Eye (tissue), 1 donor: Measurements from ENCODE around the gene KRTAP5-11.
"Not testable (repeated sequence)": the region's sequence is repeated elsewhere in the genome, so short reads cannot be mapped to it uniquely, and the experiment has no call there.

Source experiments
- DNase-seq: peaks from one replicate; pipeline ENCODE4 v3.0.0-alpha.2; 2015

KRTAP5-11 gene, protein sequence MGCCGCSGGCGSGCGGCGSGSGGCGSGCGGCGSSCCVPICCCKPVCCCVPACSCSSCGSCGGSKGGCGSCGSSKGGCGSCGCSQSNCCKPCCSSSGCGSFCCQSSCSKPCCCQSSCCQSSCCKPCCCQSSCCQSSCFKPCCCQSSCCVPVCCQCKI

DNA sequence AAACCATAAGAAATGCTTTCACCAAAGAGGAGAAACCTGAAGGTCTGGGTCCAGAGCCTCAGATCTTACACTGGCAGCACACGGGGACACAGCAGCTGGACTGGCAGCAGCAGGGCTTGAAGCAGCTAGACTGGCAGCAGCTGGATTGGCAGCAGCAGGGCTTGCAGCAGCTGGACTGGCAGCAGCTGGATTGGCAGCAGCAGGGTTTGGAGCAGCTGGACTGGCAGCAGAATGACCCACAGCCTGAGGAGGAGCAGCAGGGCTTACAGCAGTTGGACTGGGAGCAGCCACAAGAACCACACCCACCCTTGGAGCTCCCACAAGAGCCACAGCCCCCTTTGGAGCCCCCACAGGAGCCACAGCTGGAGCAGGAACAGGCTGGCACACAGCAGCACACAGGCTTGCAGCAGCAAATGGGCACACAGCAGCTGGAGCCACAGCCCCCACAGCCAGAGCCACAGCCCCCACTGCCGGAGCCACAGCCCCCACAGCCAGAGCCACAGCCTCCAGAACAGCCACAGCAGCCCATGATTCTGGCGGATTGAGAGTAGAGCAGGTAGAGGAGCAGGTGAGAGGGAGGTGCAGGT is at the start of gene KRTAP5-11:
Gene KRTAP5-11, minus strand, starts transcription at position 567 of the 587 bp plus-strand sequence. Its CDS starts 38 bp downstream, at position 529.
- no peak for DNase-seq

DNA sequence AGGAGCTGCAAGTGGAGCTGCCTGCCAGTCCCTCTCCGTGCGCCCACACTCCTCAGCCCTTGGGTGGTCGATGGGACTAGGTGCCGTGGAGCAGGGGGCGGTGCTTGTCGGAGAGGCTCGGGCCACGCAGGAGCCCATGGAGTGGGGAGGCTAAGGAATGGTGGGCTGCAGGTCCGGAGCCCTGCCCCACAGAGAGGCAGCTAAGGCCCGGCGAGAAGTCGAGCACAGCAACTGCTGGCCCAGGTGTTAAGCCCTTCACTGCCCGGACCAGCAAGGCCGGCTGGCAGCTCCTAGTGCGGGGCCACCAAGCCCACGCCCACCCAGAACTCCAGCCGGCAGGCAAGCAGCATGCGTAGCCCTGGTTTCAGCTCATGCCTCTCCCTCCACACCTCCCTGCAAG is 48.9 kb upstream of the KRTAP5-11 start:
- DNase-seq, result not testable (repeated sequence)

DNA sequence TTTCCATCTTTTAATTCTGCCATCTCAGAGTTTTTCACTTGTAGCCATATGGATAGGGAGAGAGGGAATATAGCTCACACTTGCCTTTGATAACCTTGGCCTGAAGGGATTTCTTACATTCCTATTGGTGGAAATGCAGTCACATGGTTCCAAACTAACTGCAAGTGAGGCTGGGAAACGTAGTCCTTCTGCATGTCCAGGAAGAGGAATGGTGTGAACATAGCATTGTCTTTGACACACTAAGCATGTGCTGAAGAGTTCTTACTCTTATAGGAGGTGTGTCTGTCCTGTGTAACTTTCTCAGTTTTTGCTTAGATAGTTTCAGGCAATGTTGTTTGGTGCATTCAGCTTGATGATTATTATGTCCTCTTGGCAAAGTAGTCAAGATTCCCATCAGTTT is 47.4 kb upstream of the KRTAP5-11 start:
- DNase-seq, result not testable (repeated sequence)

DNA sequence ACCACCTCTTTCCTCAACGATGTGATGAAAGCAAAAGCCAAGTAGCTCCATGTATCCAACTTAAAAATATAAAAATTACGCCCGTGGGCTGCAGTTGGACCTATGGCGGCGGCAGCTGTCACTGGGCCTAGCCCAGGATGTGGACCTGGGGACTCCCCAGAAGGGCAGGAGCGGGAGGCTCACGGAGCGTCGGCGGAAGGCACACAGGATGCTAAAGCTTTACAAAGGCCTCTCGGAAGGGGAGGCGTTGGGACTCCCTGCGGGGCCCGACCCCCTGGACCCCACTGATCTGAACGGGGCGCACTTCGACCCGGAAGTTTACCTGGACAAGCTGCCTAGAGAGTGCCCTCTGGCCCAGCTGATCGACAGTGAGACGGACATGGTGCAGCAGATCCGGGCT is 46.3 kb upstream of the KRTAP5-11 start:
- not testable (repeated sequence) for DNase-seq

DNA sequence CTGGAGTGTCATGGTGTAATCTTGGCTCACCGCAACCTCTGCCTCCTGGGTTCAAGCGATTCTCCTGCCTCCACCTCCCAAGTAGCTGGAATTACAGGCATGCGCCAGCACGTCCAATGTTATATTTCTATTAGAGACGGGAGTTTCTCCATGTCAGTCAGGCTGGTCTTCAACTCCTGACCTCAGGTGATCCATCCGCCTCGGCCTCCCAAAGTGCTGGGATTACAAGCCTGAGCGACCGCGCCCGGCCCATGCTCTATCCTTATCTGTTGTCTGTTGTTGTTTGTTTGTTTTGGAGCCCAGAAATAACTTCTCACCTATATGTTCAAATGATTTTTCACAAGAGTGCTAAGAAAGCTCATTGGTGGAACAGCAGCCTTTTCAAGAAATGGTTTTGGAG is 40.6 kb upstream of the KRTAP5-11 start:
- not testable (repeated sequence) for DNase-seq

DNA sequence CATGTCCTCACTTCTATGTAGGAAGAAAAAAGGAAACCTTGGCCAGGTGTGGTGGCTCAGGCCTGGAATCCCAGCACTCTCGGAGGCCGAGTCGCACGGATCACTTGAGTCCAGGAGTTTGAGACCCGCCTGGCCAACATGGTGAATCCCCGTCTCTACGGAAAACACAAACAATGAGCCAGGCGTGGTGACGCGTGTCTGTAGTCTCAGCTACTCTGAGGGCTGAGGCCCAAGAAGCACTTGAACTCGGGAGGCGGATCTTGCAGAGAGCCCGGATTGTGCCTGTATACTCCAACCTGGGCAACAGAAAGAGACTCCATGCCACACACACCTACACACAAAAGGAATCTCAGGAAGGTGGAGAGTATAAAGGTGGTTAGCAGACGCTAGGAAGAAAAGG is 39.9 kb upstream of the KRTAP5-11 start:
- DNase-seq, result not testable (repeated sequence)

DNA sequence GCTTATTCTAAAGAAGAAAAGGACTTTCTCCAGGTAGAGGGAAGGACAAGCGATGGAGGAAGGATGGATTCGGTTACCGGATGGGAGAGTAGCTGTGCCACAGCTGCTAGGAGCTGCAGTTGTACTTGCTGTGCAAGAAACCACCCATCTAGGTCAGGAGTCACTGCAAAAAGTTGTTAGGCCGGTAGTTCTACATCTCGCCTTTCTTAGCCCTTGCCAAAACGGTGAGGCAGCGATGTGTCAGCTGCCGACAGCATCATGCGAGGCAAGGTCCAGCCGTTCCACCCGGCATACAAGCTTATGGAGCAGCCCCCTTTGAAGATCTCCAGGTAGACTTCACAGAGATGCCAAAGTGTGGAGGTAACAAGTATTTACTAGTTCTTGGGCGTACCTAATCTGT is 32.3 kb upstream of the KRTAP5-11 start:
- not testable (repeated sequence) for DNase-seq

DNA sequence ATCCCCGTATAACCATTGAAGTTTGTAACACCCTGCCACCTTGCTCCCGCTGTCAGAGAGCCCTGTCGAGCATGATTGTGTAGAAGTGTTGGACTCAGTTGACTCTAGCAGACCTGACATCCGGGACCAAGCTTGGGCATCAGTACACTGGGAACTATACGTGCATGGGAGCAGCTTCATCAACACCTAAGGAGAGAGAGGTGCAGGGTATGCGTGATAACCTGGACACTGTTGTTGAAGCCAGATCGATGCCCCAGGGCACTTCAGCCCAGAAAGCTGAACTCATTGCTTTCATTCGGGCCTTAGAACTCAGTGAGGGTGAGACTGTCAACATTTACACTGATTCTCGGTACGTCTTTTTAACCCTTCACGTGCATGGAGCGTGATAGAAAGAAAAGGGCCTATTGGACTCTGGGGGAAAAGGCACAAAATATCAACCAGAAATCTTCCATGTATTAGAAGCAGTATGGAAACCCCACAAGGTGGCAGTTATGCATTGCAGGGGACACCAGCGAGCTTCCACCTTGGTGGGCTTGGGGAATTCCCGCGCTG is 31.8 kb upstream of the KRTAP5-11 start:
- not testable (repeated sequence) for DNase-seq

DNA sequence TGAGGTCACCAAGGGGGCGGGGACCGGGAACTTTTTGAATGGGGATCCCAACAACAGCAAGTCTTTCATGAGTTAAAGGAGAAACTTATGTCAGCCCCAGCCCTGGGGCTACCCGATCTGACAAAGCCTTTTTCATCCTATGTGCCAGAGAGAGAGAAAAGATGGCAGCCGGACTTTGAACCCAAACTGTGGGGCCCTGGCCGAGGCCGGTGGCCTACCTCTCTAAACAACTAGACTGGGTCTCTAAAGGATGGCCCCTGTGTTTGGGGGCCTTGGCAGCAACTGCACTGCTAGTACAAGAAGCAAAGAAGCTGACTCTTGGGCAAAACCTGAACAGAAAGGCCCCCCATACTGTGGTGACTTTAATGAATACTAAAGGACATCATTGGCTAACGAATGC is 31.3 kb upstream of the KRTAP5-11 start:
- DNase-seq, result not testable (repeated sequence)

DNA sequence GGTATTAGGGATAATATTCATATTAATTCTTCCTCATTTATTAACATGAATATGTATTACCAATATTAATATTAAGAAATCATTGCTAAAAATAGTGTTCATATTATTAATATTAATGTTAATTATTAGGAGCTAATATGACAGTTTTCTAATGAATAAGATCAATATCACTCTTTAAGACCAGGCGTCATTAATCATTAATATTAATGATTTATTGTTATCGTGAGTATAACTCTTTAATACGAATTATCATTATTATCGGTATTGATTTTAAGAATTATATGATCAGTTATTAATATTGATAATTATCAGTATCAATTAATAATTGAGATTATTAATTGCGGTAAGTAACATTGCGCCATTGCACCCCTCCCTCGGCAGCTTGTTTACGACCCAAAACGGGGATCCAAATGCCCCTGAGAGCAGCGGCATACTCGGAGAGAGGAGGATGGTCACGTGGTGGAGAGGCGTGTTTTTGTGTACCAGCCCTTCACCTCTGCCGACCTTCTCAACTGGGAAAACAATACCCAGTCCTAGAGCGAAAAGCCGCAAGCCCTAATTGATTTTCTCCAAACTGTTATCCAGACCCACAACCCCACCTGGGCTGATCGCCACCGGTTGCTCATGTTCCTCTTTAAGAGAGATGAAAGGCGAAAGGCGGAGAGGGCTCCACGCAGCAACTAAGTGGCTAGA is 28.7 kb upstream of the KRTAP5-11 start:
- not testable (repeated sequence) for DNase-seq

DNA sequence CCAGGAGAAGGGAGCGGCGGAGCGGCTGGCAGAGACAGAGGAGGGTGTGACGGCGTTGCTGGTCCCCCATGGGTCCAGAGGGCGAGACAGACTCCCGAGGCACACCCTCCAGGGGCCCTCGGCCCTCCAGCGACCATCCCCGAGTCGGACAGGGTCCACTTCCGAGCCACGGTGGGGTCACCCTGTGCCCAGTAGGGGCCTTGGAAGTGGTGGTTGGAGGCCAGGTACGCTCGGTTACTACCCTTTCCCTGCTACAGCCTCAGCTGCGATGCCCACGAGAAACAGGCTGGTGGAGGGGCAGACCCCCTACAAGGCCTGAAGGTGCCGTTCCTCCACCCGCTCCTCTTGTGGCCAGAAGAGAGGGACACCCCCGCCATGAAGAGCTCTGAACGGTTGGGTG is 25.6 kb upstream of the KRTAP5-11 start:
- DNase-seq, result not testable (repeated sequence)

DNA sequence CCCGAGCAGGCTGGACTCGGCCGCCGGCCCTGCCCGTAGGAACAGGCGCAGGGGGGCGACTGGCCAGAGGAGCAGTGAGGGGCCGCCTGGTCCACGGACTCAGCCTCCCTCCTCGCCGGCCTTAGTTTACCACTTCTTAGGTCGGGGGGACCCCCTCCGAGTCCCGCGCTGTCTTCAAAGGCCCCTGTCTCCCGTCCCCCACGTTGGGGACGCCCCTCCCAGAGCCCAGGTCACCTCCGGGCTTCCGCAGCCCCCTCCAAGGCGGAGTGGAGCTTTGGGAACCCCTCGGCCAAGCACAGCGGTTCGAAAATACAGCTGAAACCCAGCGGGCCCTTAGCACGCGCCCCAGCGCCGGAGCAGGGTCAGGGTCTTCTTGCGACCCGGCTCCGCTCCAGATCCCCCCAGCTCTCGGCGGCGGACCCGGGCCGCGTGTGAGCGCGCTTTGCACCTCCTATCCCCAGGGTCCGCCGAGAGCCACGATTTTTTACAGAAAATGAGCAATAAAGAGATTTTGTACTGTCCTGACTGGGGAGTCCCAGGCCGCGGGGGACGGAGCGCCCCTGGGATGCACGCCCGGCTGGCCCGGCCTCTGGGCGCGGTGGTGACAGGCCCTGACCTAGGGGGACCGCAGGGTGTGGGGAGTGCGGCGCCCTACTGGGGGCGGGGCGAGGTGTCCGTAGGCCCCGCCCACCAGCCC is 25.0 kb upstream of the KRTAP5-11 start:
- peak; percentile 30 for DNase-seq

DNA sequence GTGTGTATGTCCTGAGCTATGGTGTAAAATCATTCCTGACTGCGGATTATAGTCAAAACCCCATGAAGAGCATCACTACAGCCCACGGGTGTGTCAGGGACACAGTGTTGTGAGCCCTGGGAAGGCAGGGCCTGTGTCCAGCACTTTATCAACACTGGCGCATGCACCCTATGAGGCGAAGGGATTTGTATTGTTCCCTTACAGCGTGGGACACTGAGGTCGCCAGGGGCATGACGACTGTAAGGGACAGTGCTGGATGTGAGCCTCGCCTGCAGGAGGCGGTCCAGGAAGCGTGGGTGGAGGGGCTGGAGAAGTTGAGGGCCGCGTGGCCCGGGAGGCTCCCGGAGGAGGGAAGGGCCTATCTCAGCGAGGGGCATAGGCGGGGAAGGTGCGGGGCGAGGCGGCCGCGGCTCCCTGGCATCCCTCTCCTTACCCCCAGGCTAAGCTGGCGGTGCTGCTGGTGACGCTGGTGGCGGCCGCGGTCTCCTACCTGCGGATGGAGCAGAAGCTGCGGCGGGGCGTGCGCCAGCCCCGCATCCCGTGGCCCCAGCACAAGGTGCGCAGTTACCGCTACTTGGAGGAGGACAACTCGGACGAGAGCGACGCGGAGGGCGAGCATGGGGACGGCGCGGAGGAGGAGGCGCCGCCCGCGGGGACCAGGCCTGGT is 24.3 kb upstream of the KRTAP5-11 start:
- DNase-seq, result not testable (repeated sequence)

DNA sequence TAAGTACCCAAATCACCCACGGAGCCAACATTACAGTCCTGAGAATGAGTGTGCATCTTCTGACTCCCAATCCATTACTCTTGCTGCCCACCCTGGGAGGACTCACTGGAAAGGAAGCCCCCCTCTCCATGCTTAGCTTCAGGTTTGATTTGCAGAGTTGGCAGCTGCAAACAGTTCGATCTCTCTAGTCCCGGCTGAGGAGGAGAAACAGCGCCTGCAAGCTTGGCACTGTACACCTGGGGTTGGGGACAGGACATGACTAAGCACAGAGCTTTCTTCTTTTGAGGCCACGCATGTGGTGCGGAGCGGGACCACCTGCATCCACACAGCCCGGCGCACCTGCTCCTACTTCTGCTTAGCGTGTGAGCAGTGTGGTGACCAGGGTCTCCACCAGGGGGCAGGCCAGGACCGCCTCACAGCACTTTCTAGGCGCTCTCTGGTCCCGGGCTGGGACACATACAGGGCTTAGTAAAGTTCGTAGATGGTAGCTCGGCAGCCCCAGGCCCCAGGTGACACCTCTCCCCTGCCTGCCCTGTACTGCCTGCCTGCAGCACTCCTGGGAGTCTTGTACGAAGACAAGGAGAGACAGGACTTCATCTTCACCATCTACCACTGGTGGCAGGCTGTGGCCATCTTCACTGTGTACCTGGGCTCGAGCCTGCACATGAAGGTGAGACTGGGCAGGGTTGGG is 22.3 kb upstream of the KRTAP5-11 start:
- DNase-seq, result not testable (repeated sequence)

DNA sequence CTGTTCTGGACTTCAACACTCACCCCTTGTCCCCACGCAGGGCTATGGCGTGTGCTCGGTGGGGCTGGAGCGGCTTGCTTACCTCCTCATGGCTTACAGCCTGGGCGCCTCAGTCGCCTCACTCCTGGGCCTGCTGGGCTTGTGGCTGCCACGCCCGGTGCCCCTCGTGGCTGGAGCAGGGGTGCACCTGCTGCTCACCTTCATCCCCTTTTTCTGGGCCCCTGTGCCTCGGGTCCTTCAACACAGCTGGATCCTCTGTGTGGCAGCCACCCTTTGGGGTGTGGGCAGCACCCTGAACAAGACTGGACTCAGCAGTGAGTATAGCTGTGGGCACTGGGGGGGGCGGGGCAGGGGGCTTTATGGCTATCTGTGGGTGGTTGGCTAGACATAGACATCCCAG is 20.5 kb upstream of the KRTAP5-11 start:
- DNase-seq, result not testable (repeated sequence)

DNA sequence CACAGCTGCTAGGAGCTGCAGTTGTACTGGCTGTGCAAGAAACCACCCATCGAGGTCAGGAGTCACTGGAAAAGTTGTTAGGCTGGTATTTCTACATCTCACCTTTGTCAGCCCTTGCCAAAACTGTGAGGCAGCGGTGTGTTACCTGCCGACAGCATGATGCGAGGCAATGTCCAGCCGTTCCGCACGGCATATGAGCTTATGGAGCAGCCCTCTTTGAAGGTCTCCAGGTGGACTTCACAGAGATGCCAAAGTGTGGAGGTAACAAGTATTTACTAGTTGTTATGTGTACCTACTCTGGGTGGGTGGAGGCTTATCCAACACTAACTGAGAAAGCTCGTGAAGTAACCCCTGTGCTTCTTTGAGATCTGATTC is 6.9 kb upstream of the KRTAP5-11 start:
- DNase-seq, result not testable (repeated sequence)

DNA sequence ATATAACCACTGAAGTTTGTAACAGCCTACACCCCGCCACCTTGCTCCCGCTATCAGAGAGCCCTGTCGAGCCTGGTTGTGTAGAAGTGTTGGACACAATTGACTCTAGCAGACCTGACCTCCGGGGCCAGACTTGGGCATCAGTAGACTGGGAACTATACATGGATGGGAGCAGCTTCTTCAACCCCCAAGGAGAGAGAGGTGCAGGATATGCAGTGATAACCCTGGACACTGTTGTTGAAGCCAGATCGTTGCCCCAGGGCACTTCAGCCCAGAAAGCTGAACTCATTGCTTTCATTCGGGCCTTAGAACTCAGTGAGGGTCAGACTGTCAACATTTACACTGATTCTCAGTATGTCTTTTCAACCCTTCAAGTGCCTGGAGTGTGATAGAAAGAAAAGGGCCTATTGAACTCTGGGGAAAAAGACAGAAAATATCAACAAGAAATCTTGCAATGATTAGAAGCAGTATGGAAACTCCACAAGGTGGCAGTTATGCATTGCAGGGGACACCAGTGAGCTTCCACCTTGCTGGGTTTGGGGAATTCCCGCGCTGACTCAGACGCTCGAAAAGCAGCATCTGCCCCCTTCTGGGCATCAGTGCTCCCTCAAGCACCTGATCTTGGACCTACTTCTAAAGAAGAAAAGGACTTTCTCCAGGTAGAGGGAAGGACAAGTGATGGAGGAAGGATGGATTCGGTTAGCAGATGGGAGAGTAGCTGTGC is 6.3 kb upstream of the KRTAP5-11 start:
- not testable (repeated sequence) for DNase-seq

DNA sequence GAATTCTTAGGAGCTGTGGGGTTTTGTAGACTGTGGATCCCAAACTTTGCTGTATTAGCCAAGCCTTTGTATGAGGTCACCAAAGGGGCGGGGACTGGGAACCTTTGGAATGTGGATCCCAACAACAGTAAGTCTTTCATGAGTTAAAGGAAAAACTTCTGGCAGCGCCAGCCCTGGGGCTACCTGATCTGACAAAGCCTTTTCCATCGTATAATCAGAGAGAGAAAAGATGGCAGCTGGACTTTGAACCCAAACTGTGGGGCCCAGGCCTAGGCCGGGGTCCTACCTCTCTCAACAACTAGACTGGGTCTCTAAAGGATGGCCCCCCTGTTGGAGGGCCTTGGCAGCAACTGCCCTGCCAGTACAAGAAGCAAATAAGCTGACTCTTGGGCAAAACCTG is 5.6 kb upstream of the KRTAP5-11 start:
- DNase-seq, result not testable (repeated sequence)

DNA sequence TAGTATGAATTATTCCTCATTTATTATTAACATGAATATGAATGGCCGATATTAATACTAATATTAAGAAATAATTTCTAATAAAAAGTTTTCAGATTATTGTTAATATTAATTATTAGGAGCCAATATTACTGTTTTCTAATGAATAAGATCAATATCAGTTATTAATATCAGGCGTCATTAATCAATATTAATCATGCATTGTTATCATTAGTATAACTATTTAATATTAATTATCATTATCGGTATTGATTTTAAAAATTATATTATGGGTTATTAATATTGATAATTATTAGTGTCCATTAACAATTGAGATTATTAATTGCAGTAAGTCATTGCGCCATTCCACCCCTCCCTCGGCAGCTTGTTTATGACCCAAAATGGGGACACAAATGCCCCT is 3.0 kb upstream of the KRTAP5-11 start:
- DNase-seq, result not testable (repeated sequence)

DNA sequence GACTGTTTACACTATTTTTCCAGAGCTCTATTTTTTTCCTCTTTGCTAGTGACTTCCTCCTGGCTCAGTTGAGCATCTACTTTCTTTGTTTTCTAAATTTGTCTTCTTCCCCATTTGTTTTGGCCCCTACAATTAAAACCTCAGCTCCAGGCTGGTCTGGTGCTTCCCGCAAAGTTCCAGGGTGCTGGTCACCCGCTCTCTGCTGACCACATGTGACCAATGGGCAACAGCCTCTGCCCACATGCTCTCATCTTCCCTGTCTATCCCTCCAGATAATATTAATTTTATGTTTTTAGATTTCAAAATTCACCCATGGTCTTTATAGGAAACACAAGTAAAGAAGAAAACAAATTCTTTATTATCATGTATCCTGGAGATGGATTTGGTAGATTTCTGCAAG is 294 bp upstream of the KRTAP5-11 start:
- not testable (repeated sequence) for DNase-seq

DNA sequence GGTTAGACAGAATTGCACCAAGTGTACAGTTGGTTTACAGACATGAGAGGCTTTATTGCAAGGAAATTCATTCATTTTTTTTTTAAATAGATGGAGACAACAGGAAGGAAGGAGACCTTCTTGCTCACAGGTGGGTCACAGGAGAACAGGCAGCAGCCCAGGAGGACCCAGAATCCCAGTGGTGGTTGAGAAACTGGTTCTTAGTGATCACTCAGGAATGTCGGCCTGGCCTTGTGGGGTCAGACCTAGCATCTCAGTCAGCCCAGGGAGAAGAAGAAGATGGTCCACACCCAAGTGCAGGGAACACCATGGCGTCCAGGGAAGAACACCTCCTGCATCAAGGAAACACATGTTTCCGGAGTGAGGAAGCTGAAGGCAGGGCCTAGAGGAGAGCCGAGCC is 849 bp downstream of the KRTAP5-11 start:
- no peak for DNase-seq
